Endodermal cell (in vitro differentiated cells): ENCODE data around the gene MYH14. TPM values are rescaled to one million over a fixed set of nuclear protein-coding genes. Genes with fewer than 3 reads are reported as not detected.

Experiments
- DNase-seq: peaks from one replicate; pipeline ENCODE4 v3.0.0-alpha.2; 2017
- H3K27ac ChIP-seq: 2 replicates; pipeline ENCODE4 v1.5.1; 2013; ENCODE audit warnings: mild to moderate bottlenecking, low read depth, low read length, moderate library complexity
- H3K27me3 ChIP-seq: 2 replicates; pipeline ENCODE4 v1.6.1; 2013; ENCODE audit warnings: mild to moderate bottlenecking, low read length, moderate library complexity; ENCODE audit not compliant: insufficient read depth, control insufficient read depth, poor library complexity, severe bottlenecking
- H3K36me3 ChIP-seq: 2 replicates; pipeline ENCODE4 v1.7.0; 2013; ENCODE audit warnings: mild to moderate bottlenecking, low read length, moderate library complexity; ENCODE audit not compliant: control insufficient read depth, insufficient read depth
- H3K4me1 ChIP-seq: one replicate; pipeline ENCODE4 v1.7.0; 2013; ENCODE audit warnings: low read length; ENCODE audit not compliant: control insufficient read depth, insufficient read depth
- H3K4me3 ChIP-seq: 2 replicates; pipeline ENCODE4 v1.5.1; 2013; ENCODE audit warnings: mild to moderate bottlenecking, low read length, moderate library complexity
- H3K9ac ChIP-seq: 2 replicates; pipeline ENCODE4 v1.6.1; 2013; ENCODE audit warnings: mild to moderate bottlenecking, low read length, moderate library complexity; ENCODE audit not compliant: poor library complexity, severe bottlenecking; ENCODE audit errors: extremely low read depth
- H3K9me3 ChIP-seq: 2 replicates; pipeline ENCODE4 v1.6.1; 2013; ENCODE audit warnings: mild to moderate bottlenecking, low read length, moderate library complexity; ENCODE audit not compliant: control insufficient read depth
- H3K27ac Mint-ChIP-seq: 2 replicates; pipeline ENCODE4 v1.8.0; 2020; ENCODE audit warnings: mixed read lengths
- H3K27me3 Mint-ChIP-seq: 2 replicates; pipeline ENCODE4 v1.8.0; 2021; ENCODE audit warnings: mild to moderate bottlenecking, mixed read lengths; ENCODE audit not compliant: insufficient read depth
- H3K36me3 Mint-ChIP-seq: 2 replicates; pipeline ENCODE4 v1.8.0; 2020; ENCODE audit warnings: low read depth, mixed read lengths
- H3K4me1 Mint-ChIP-seq: 2 replicates; pipeline ENCODE4 v1.8.0; 2020; ENCODE audit warnings: mixed read lengths
- H3K4me3 Mint-ChIP-seq: 2 replicates; pipeline ENCODE4 v1.8.0; 2020; ENCODE audit warnings: mild to moderate bottlenecking, moderate library complexity, mixed read lengths
- H3K9me3 Mint-ChIP-seq: 2 replicates; pipeline ENCODE4 v1.8.0; 2020; ENCODE audit warnings: mild to moderate bottlenecking, mixed read lengths
- WGBS, 2 experiments: methylation state at CpG; one replicate each; pipeline versions ENCODE4 v1.1.5 to v1.1.7; 2013; ENCODE audit warnings: missing lambda C conversion rate in 2 of 2, mixed read lengths in 1 of 2; ENCODE audit not compliant: insufficient coverage in 1 of 2, insufficient read length in 1 of 2; 5-methylcytosine and 5-hydroxymethylcytosine counted together
- total RNA-seq, 2 donors: library from RNA; stranded (reverse); fragmentation: NEBNext Ultra II Directional in 1 of 2; extraction: Animal tissue kit (Norgen Biotek cat#: 25700) in 1 of 2; gene quantifications; 2 replicates in 1 of 2; 3 replicates in 1 of 2; pipeline ENCODE4 v1.2.1, GENCODE V29; 2021
- TF ChIP-seq, protein P1 (sequence below): fragments of 200-600 bp; sonication (generic); conservative IDR thresholded peaks from 2 replicates; pipeline ENCODE4 v1.5.0; 2021; ENCODE audit warnings: antibody characterized with exemption, mild to moderate bottlenecking

MYH14 gene
- total RNA-seq, 2 donors from 2014 or later = 12.8 to 16.7 TPM

DNA sequence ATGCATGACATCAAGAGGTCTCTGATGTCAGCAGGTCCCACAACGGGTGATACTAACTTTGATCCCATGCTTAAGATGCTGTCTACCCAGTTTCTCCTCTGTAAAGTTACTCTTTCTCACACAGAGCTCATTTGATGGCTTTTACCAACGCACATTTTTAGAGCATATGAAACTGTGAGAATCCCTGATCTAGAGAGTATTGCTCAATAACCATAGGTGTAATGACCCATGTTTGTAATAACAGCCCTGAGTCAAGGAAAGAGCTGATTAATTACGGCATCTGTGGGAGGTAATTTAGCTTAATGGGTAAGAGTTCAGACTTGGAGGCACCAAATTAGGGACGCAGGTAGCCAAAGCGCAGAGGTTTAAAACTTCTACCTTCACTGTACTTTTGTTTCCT is 22.3 kb upstream of the MYH14 start:
- 75 to 76% methylated on average over 5 of the region's 5 CpGs for WGBS, 2 experiments
- H3K27me3 ChIP-seq = no peaks in the 10 kb centered on the region
- Mint-ChIP-seq H3K27ac (no peak overlapping the region), H3K9me3 (peaks cover 11% of the 10 kb centered on the region), H3K4me3 (no peak overlapping the region), H3K36me3 (no peaks in the 10 kb centered on the region), H3K27me3 (peaks cover 7% of the 10 kb centered on the region), H3K4me1 (no peaks in the 10 kb centered on the region)
- H3K27ac ChIP-seq = no peak overlapping the region
- TF ChIP-seq, protein P1, sequence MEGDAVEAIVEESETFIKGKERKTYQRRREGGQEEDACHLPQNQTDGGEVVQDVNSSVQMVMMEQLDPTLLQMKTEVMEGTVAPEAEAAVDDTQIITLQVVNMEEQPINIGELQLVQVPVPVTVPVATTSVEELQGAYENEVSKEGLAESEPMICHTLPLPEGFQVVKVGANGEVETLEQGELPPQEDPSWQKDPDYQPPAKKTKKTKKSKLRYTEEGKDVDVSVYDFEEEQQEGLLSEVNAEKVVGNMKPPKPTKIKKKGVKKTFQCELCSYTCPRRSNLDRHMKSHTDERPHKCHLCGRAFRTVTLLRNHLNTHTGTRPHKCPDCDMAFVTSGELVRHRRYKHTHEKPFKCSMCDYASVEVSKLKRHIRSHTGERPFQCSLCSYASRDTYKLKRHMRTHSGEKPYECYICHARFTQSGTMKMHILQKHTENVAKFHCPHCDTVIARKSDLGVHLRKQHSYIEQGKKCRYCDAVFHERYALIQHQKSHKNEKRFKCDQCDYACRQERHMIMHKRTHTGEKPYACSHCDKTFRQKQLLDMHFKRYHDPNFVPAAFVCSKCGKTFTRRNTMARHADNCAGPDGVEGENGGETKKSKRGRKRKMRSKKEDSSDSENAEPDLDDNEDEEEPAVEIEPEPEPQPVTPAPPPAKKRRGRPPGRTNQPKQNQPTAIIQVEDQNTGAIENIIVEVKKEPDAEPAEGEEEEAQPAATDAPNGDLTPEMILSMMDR = no peak
- no peaks in the 10 kb centered on the region for H3K4me1 ChIP-seq
- no peaks in the 10 kb centered on the region for H3K36me3 ChIP-seq
- peaks cover 50% of the 10 kb centered on the region for H3K9me3 ChIP-seq
- H3K4me3 ChIP-seq = no peak overlapping the region
- no peak overlapping the region for H3K9ac ChIP-seq
- DNase-seq = no peak

DNA sequence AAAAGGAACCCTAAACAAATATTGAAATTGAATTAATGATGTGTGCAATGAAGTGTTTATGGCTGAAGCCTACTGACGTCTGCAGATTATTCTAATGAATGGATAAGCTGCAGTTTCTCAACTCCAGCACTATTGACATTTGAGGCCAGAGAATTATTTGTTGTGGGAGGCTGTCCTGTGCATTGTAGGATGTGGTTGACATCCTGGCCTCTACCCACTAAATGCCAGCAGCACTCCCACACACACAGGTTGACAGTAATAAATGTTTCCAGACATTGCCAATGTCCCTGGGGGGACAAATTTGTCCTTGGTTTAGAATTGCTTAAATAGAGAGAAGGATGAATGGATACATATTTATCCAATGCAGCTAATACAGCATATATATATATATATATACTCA is 19.2 kb upstream of the MYH14 start:
- H3K4me3 Mint-ChIP-seq = no peak overlapping the region
- H3K27me3 ChIP-seq = no peaks in the 10 kb centered on the region
- H3K9ac ChIP-seq = no peak overlapping the region
- peaks cover 38% of the 10 kb centered on the region for H3K9me3 ChIP-seq
- no peak overlapping the region for H3K27ac Mint-ChIP-seq
- no peak for DNase-seq
- H3K4me1 Mint-ChIP-seq = no peaks in the 10 kb centered on the region
- H3K4me3 ChIP-seq = no peak overlapping the region
- H3K9me3 Mint-ChIP-seq = peaks cover 9% of the 10 kb centered on the region
- TF ChIP-seq, protein P1 = no peak
- H3K27ac ChIP-seq = no peak overlapping the region
- peaks cover under 1% of the 10 kb centered on the region for H3K27me3 Mint-ChIP-seq
- no peaks in the 10 kb centered on the region for H3K36me3 ChIP-seq
- no peaks in the 10 kb centered on the region for H3K36me3 Mint-ChIP-seq
- no peaks in the 10 kb centered on the region for H3K4me1 ChIP-seq
- WGBS, 2 experiments = 75 to 78% methylated on average over 1 of the region's 1 CpG

DNA sequence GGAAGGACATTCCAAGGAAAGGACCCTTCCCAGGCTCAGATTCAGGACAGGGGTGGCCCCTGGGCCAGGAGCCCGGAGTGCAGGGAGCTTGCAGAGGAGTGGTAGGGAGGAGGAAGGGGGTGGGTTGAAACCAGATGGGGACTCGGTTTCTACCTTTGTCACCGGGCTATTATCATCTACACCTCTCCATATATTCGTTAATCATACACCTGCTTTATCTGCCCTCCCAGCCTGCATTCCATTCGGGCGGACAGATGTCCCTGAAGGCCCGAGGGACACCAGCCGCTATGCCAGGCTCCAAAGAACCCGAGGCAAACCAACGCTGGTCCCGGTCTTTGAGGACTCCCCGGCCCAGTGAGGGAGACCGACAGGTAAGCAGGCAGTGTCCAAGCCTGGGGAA is 15.5 kb upstream of the MYH14 start:
- H3K4me1 Mint-ChIP-seq = no peaks in the 10 kb centered on the region

More for the DNA sequence above, 15.5 kb upstream of the MYH14 start:
- H3K9me3 ChIP-seq = peaks cover 35% of the 10 kb centered on the region
- no peak overlapping the region for H3K4me3 ChIP-seq
- DNase-seq = no peak
- Mint-ChIP-seq H3K9me3 (peaks cover 2% of the 10 kb centered on the region), H3K4me3 (no peak overlapping the region), H3K36me3 (no peaks in the 10 kb centered on the region), H3K27ac (no peak overlapping the region), H3K27me3 (peaks cover 5% of the 10 kb centered on the region)
- TF ChIP-seq, protein P1 = no peak
- no peaks in the 10 kb centered on the region for H3K27me3 ChIP-seq
- H3K4me1 ChIP-seq = no peaks in the 10 kb centered on the region
- no peaks in the 10 kb centered on the region for H3K36me3 ChIP-seq
- WGBS, 2 experiments = 82 to 84% methylated on average over 7 to 13 of the region's 13 CpGs
- no peak overlapping the region for H3K27ac ChIP-seq
- no peak overlapping the region for H3K9ac ChIP-seq
